Measurements from ENCODE around the gene ASXL2. TPM values are rescaled to one million over a fixed set of nuclear protein-coding genes. Genes with fewer than 3 reads are reported as not detected.

Gene ASXL2
- total and polyA plus RNA-seq, 2 of the 13 experiments (the other 11 are each of a cell fraction or from before 2014, with no cell fraction given), result 12.1 to 19.2 TPM

DNA sequence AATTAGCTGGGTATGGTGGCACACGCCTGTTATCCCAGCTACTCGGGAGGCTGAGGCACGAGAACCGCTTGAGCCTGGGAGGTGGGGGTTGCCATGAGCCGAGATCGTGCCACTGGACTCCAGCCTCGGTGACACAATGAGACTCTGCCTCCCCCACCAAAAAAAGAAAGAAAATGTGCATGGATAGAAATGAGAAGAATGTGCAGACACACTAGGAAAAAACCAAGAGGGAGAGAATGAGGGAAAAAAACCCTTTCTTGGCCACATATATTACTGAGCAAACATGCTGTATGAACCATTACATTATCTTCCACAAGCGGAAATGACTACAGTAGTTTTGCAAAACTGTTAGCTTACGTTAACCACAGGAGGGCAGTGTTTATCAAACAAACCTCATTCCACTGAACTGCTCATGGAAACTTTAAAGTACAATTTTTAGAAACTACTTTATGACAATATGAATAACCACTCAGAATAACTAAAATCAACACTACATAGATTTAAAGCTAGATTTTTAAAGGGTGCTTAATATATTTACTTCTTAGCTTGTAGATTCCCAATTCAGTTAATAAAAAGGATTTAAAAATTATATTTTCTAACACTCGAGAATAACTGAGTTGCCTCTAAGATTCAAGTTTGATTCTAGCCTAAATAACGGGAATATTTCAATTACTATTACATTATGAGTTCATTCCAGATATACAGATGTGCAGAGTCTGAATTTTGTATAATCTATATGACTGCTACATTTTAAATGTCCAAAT, 26.4 kb downstream of the ASXL2 start (continued):
- TF ChIP-seq, protein P1, sequence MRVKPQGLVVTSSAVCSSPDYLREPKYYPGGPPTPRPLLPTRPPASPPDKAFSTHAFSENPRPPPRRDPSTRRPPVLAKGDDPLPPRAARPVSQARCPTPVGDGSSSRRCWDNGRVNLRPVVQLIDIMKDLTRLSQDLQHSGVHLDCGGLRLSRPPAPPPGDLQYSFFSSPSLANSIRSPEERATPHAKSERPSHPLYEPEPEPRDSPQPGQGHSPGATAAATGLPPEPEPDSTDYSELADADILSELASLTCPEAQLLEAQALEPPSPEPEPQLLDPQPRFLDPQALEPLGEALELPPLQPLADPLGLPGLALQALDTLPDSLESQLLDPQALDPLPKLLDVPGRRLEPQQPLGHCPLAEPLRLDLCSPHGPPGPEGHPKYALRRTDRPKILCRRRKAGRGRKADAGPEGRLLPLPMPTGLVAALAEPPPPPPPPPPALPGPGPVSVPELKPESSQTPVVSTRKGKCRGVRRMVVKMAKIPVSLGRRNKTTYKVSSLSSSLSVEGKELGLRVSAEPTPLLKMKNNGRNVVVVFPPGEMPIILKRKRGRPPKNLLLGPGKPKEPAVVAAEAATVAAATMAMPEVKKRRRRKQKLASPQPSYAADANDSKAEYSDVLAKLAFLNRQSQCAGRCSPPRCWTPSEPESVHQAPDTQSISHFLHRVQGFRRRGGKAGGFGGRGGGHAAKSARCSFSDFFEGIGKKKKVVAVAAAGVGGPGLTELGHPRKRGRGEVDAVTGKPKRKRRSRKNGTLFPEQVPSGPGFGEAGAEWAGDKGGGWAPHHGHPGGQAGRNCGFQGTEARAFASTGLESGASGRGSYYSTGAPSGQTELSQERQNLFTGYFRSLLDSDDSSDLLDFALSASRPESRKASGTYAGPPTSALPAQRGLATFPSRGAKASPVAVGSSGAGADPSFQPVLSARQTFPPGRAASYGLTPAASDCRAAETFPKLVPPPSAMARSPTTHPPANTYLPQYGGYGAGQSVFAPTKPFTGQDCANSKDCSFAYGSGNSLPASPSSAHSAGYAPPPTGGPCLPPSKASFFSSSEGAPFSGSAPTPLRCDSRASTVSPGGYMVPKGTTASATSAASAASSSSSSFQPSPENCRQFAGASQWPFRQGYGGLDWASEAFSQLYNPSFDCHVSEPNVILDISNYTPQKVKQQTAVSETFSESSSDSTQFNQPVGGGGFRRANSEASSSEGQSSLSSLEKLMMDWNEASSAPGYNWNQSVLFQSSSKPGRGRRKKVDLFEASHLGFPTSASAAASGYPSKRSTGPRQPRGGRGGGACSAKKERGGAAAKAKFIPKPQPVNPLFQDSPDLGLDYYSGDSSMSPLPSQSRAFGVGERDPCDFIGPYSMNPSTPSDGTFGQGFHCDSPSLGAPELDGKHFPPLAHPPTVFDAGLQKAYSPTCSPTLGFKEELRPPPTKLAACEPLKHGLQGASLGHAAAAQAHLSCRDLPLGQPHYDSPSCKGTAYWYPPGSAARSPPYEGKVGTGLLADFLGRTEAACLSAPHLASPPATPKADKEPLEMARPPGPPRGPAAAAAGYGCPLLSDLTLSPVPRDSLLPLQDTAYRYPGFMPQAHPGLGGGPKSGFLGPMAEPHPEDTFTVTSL (CRISPR knock-in tag; IDR thresholded peaks at IDR 0.05; ENCODE audit: borderline replicate concordance), result no peak
- TF ChIP-seq GLI4 (CRISPR knock-in tag; IDR thresholded peaks at IDR 0.05; ENCODE audit: borderline replicate concordance) (no peak), ELF3 (CRISPR knock-in tag; IDR thresholded peaks at IDR 0.05) (peak; percentile 97), PAF1 (CRISPR knock-in tag; IDR thresholded peaks at IDR 0.05) (no peak), ZMYM3 (CRISPR knock-in tag; IDR thresholded peaks at IDR 0.05) (0 out of 2 replicates have a peak, but pooled peaks have one; percentile 61), RBM39 (IDR thresholded peaks at IDR 0.05; ENCODE audit: low read depth, low read length, poor library complexity, severe bottlenecking) (no peak), STAG1 (CRISPR knock-in tag; IDR thresholded peaks at IDR 0.05) (peak; percentile 84), SAP130 (CRISPR knock-in tag; IDR thresholded peaks at IDR 0.05; ENCODE audit: low read depth) (peak; percentile 58), ZNF674 (CRISPR knock-in tag; IDR thresholded peaks at IDR 0.05; ENCODE audit: low read depth) (no peak), CHCHD3 (CRISPR knock-in tag; IDR thresholded peaks at IDR 0.05) (no peak)
- TF ChIP-seq, protein P2, sequence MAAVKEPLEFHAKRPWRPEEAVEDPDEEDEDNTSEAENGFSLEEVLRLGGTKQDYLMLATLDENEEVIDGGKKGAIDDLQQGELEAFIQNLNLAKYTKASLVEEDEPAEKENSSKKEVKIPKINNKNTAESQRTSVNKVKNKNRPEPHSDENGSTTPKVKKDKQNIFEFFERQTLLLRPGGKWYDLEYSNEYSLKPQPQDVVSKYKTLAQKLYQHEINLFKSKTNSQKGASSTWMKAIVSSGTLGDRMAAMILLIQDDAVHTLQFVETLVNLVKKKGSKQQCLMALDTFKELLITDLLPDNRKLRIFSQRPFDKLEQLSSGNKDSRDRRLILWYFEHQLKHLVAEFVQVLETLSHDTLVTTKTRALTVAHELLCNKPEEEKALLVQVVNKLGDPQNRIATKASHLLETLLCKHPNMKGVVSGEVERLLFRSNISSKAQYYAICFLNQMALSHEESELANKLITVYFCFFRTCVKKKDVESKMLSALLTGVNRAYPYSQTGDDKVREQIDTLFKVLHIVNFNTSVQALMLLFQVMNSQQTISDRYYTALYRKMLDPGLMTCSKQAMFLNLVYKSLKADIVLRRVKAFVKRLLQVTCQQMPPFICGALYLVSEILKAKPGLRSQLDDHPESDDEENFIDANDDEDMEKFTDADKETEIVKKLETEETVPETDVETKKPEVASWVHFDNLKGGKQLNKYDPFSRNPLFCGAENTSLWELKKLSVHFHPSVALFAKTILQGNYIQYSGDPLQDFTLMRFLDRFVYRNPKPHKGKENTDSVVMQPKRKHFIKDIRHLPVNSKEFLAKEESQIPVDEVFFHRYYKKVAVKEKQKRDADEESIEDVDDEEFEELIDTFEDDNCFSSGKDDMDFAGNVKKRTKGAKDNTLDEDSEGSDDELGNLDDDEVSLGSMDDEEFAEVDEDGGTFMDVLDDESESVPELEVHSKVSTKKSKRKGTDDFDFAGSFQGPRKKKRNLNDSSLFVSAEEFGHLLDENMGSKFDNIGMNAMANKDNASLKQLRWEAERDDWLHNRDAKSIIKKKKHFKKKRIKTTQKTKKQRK (IDR thresholded peaks at IDR 0.05; ENCODE audit: low read length), result no peak
- TF ChIP-seq, protein P3, sequence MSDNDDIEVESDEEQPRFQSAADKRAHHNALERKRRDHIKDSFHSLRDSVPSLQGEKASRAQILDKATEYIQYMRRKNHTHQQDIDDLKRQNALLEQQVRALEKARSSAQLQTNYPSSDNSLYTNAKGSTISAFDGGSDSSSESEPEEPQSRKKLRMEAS (IDR thresholded peaks at IDR 0.05), result no peak
- TF ChIP-seq, protein P4, sequence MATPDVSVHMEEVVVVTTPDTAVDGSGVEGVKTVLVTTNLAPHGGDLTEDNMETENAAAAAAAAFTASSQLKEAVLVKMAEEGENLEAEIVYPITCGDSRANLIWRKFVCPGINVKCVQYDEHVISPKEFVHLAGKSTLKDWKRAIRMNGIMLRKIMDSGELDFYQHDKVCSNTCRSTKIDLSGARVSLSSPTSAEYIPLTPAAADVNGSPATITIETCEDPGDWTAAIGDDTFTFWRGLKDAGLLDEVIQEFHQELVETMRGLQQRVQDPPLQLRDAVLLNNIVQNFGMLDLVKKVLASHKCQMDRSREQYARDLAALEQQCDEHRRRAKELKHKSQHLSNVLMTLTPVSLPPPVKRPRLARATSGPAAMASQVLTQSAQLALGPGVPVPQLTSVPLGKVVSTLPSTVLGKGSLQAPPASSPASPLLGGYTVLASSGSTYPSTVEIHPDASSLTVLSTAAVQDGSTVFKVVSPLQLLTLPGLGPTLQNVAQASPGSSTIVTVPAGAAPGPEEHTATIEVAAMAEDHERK (CRISPR knock-in tag; IDR thresholded peaks at IDR 0.05; ENCODE audit: low read depth), result no peak
- TF ChIP-seq, protein P5, sequence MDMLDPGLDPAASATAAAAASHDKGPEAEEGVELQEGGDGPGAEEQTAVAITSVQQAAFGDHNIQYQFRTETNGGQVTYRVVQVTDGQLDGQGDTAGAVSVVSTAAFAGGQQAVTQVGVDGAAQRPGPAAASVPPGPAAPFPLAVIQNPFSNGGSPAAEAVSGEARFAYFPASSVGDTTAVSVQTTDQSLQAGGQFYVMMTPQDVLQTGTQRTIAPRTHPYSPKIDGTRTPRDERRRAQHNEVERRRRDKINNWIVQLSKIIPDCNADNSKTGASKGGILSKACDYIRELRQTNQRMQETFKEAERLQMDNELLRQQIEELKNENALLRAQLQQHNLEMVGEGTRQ (IDR thresholded peaks at IDR 0.05; ENCODE audit: low read depth, low read length), result no peak
- TF ChIP-seq, protein P5 (CRISPR knock-in tag; IDR thresholded peaks at IDR 0.05; ENCODE audit: borderline replicate concordance), result no peak
